IMR-90 (cell line): Measurements from ENCODE around the gene NQO2. TPM values are rescaled to one million over a fixed set of nuclear protein-coding genes. Genes with fewer than 3 reads are reported as not detected.
A peak's percentile ranks its signal among the peaks of the same experiment; 100 is the strongest.

ENCODE experiments used
- ATAC-seq: fragments of 200-7000 bp; cut with Tn5 transposase; 2 replicates; pipeline ENCODE4 v1.9.1; 2020; ENCODE audit warnings: low read depth, mild to moderate bottlenecking, moderate library complexity
- BruUV-seq: library from RNA; stranded (reverse); fragments of 400-500 nt; replicated peaks from 2 replicates; lab custom pipeline; 2021; lab: Mats Ljungman, UMichigan
- CTCF ChIA-PET: fragments of 300-600 bp; formaldehyde crosslinking; extraction: SDS; loops from one replicate; lab custom pipeline; 2021; ENCODE audit warnings: antibody characterized with exemption; lab: Yijun Ruan, JAX
- POLR2A ChIA-PET: fragments of 300-600 bp; sonication (Branson Sonifier 250); formaldehyde crosslinking; loops from one replicate; lab custom pipeline; 2022; ENCODE audit warnings: antibody characterized with exemption; ENCODE audit not compliant: unreplicated experiment; lab: Charles Lee
- DNase-seq: peaks from one replicate; pipeline ENCODE4 v3.0.0; 2013
- H2AFZ ChIP-seq: replicated peaks from 2 replicates; pipeline ENCODE3; 2013; ENCODE audit warnings: low read length, mild to moderate bottlenecking; ENCODE audit not compliant: poor library complexity
- H2AK5ac ChIP-seq: 2 replicates; pipeline ENCODE4 v1.6.1; 2013; ENCODE audit warnings: low read depth, low read length, inconsistent platforms
- H2AK9ac ChIP-seq: replicated peaks from 2 replicates; pipeline ENCODE3; 2013; ENCODE audit warnings: mild to moderate bottlenecking, low read depth, low read length, moderate library complexity; ENCODE audit not compliant: poor library complexity
- H2BK120ac ChIP-seq: 2 replicates; pipeline ENCODE4 v1.6.1; 2013; ENCODE audit warnings: low read depth, low read length, inconsistent platforms
- H2BK15ac ChIP-seq: 3 replicates; pipeline ENCODE4 v1.6.1; 2013; ENCODE audit warnings: low read depth, low read length, inconsistent platforms
- H2BK20ac ChIP-seq: 2 replicates; pipeline ENCODE4 v1.6.1; 2013; ENCODE audit warnings: low read depth, mild to moderate bottlenecking, inconsistent platforms, low read length, moderate library complexity
- H2BK5ac ChIP-seq: 2 replicates; pipeline ENCODE4 v1.6.1; 2013; ENCODE audit warnings: mild to moderate bottlenecking, low read depth, low read length, inconsistent platforms; ENCODE audit not compliant: poor library complexity, severe bottlenecking
- H3K14ac ChIP-seq: replicated peaks from 2 replicates; pipeline ENCODE4 v1.6.1; 2013; ENCODE audit warnings: low read depth, low read length, inconsistent platforms
- H3K18ac ChIP-seq: 2 replicates; pipeline ENCODE4 v1.6.1; 2013; ENCODE audit warnings: low read depth, low read length, control low read depth
- H3K23ac ChIP-seq: 2 replicates; pipeline ENCODE4 v1.6.1; 2013; ENCODE audit warnings: low read depth, low read length, inconsistent platforms
- H3K27ac ChIP-seq: 2 replicates; pipeline ENCODE4 v1.5.1; 2013; ENCODE audit warnings: mild to moderate bottlenecking, control low read depth, low read length; ENCODE audit not compliant: insufficient read depth
- H3K27me3 ChIP-seq: 2 replicates; pipeline ENCODE4 v1.6.1; 2013; ENCODE audit warnings: low read length; ENCODE audit not compliant: control insufficient read depth, insufficient read depth
- H3K36me3 ChIP-seq: 2 replicates; pipeline ENCODE4 v1.6.1; 2013; ENCODE audit warnings: low read length, mixed read lengths; ENCODE audit not compliant: control insufficient read depth, insufficient read depth
- H3K4ac ChIP-seq: 2 replicates; pipeline ENCODE4 v1.6.1; 2013; ENCODE audit warnings: low read depth, low read length, inconsistent platforms
- H3K4me1 ChIP-seq: 2 replicates; pipeline ENCODE4 v1.6.1; 2013; ENCODE audit warnings: low read length, mixed read lengths; ENCODE audit not compliant: control insufficient read depth, insufficient read depth
- H3K4me2 ChIP-seq: 2 replicates; pipeline ENCODE4 v1.6.1; 2013; ENCODE audit warnings: low read depth, mild to moderate bottlenecking, control low read depth, low read length, moderate library complexity
- H3K4me3 ChIP-seq: 2 replicates; pipeline ENCODE4 v1.5.1; 2013; ENCODE audit warnings: low read depth, mild to moderate bottlenecking, control low read depth, low read length, moderate library complexity; ENCODE audit not compliant: insufficient read depth
- H3K56ac ChIP-seq: 2 replicates; pipeline ENCODE4 v1.6.1; 2013; ENCODE audit warnings: low read length, inconsistent platforms; ENCODE audit not compliant: insufficient read depth; ENCODE audit errors: extremely low read depth
- H3K79me1 ChIP-seq, 2 experiments: 2 replicates each; pipeline ENCODE4 v1.6.1; 2013; ENCODE audit warnings: low read length in 2 of 2, inconsistent platforms in 1 of 2, low read depth in 1 of 2
- H3K9ac ChIP-seq: 2 replicates; pipeline ENCODE4 v1.6.1; 2013; ENCODE audit warnings: low read depth, low read length, control low read depth
- H3K9me1 ChIP-seq: 2 replicates; pipeline ENCODE4 v1.6.1; 2013; ENCODE audit warnings: low read length, inconsistent platforms; ENCODE audit not compliant: insufficient read depth
- H3K9me3 ChIP-seq: 2 replicates; pipeline ENCODE4 v1.6.1; 2013; ENCODE audit warnings: low read length; ENCODE audit not compliant: control insufficient read depth, insufficient read depth
- H4K20me1 ChIP-seq: 2 replicates; pipeline ENCODE4 v1.6.1; 2013; ENCODE audit warnings: low read length, inconsistent platforms; ENCODE audit not compliant: insufficient read depth
- H4K5ac ChIP-seq: 2 replicates; pipeline ENCODE4 v1.6.1; 2013; ENCODE audit warnings: mild to moderate bottlenecking, low read depth, low read length, control low read depth
- H4K8ac ChIP-seq, 2 experiments: 2 replicates each; pipeline ENCODE4 v1.6.1; 2013; ENCODE audit warnings: low read depth in 2 of 2, low read length in 2 of 2, control low read depth in 1 of 2, inconsistent platforms in 1 of 2
- H4K91ac ChIP-seq: 2 replicates; pipeline ENCODE4 v1.6.1; 2013; ENCODE audit warnings: low read depth, low read length, inconsistent platforms; ENCODE audit not compliant: insufficient read depth
- BHLHE40 ChIP-seq: fragments of 150-350 bp; IDR thresholded peaks from 2 replicates; pipeline ENCODE4 v1.6.1; 2016; ENCODE audit warnings: mild to moderate bottlenecking, low read depth, low read length
- CEBPB ChIP-seq: IDR thresholded peaks from 2 replicates; pipeline ENCODE4 v1.6.1; 2012; ENCODE audit warnings: low read depth, low read length, improper control_type of control experiment
- CHD1 ChIP-seq: IDR thresholded peaks from 2 replicates; pipeline ENCODE4 v1.6.1; 2012; ENCODE audit warnings: low read depth, low read length, improper control_type of control experiment
- FOS ChIP-seq: fragments of 150-350 bp; IDR thresholded peaks from 2 replicates; pipeline ENCODE4 v1.6.1; 2016; ENCODE audit warnings: low read depth, low read length
- MAFK ChIP-seq: IDR thresholded peaks from 2 replicates; pipeline ENCODE4 v1.6.1; 2012; ENCODE audit warnings: low read depth, low read length, improper control_type of control experiment
- MAZ ChIP-seq: IDR thresholded peaks from 2 replicates; pipeline ENCODE4 v1.6.1; 2012; ENCODE audit warnings: low read depth, mild to moderate bottlenecking, low read length, improper control_type of control experiment, moderate library complexity, borderline replicate concordance
- MXI1 ChIP-seq: IDR thresholded peaks from 2 replicates; pipeline ENCODE4 v1.6.1; 2012; ENCODE audit warnings: low read depth, mild to moderate bottlenecking, low read length, moderate library complexity, borderline replicate concordance
- NFE2L2 ChIP-seq: fragments of 150-350 bp; IDR thresholded peaks from 2 replicates; pipeline ENCODE4 v1.6.1; 2016; ENCODE audit warnings: low read depth, mild to moderate bottlenecking, low read length
- POLR2A ChIP-seq: IDR thresholded peaks from 2 replicates; pipeline ENCODE4 v1.6.1; 2012; ENCODE audit warnings: mild to moderate bottlenecking, low read depth, low read length
- RAD21 ChIP-seq: IDR thresholded peaks from 2 replicates; pipeline ENCODE4 v1.6.1; 2012; ENCODE audit warnings: low read length, improper control_type of control experiment
- RCOR1 ChIP-seq: IDR thresholded peaks from 2 replicates; pipeline ENCODE4 v1.6.1; 2012; ENCODE audit warnings: mild to moderate bottlenecking, low read length, improper control_type of control experiment; ENCODE audit not compliant: insufficient replicate concordance
- SMC3 ChIP-seq: fragments of 150-350 bp; IDR thresholded peaks from 2 replicates; pipeline ENCODE4 v1.6.1; 2016; ENCODE audit warnings: low read depth, mild to moderate bottlenecking, antibody characterized with exemption, low read length, moderate library complexity
- WGBS, 2 experiments: methylation state at CpG; one replicate each; pipeline versions ENCODE4 v1.1.5 to v1.1.7; 2013; ENCODE audit warnings: missing lambda C conversion rate in 2 of 2; ENCODE audit not compliant: insufficient read length in 1 of 2; ENCODE audit errors: extremely low coverage in 2 of 2; 5-methylcytosine and 5-hydroxymethylcytosine counted together
- dilution Hi-C: fragments of 300-500 bp; cut with HindIII; formaldehyde crosslinking; loops from one replicate; pipeline ENCODE4 v1.14.3; 2018; ENCODE audit warnings: low sequenced_read_pairs; ENCODE audit not compliant: unreplicated experiment
- in situ Hi-C: fragments of 300-500 bp; cut with MboI; formaldehyde crosslinking; loops from 3 replicates; pipeline ENCODE4 v1.14.3; 2019; ENCODE audit warnings: low sequenced_read_pairs, inconsistent platforms, mixed read lengths
- intact Hi-C: fragments of 100-400 bp; cut with micrococcal nuclease; formaldehyde crosslinking; loops from 2 replicates; pipeline ENCODE4 v1.10.0; 2022
- polyA plus RNA-seq, 3 experiments: library from polyadenylated mRNA; depleted of rRNA; stranded (reverse); fragments of >200 nt; gene quantifications; 2 replicates each; pipeline ENCODE4 v1.2.3, GENCODE V29; 2012; ENCODE audit warnings: low replicate concordance in 1 of 3
- total RNA-seq: library from RNA; depleted of rRNA; stranded (reverse); fragments of >200 nt; gene quantifications from 2 replicates; pipeline ENCODE4 v1.2.3, GENCODE V29; 2012
- TF ChIP-seq, protein P1 (sequence below): fragments of 150-350 bp; IDR thresholded peaks from 2 replicates; pipeline ENCODE4 v1.6.1; 2016; ENCODE audit warnings: low read depth, mild to moderate bottlenecking, low read length, moderate library complexity, borderline replicate concordance
- TF ChIP-seq, protein P2 (sequence below): fragments of 150-350 bp; IDR thresholded peaks from 2 replicates; pipeline ENCODE4 v1.6.1; 2017; ENCODE audit warnings: mild to moderate bottlenecking, antibody characterized with exemption, low read length, low read depth

Gene NQO2
- total and polyA plus RNA-seq, 2 of the 4 experiments (the other 2 are of a cell fraction), result 42.5 to 72.1 TPM

DNA sequence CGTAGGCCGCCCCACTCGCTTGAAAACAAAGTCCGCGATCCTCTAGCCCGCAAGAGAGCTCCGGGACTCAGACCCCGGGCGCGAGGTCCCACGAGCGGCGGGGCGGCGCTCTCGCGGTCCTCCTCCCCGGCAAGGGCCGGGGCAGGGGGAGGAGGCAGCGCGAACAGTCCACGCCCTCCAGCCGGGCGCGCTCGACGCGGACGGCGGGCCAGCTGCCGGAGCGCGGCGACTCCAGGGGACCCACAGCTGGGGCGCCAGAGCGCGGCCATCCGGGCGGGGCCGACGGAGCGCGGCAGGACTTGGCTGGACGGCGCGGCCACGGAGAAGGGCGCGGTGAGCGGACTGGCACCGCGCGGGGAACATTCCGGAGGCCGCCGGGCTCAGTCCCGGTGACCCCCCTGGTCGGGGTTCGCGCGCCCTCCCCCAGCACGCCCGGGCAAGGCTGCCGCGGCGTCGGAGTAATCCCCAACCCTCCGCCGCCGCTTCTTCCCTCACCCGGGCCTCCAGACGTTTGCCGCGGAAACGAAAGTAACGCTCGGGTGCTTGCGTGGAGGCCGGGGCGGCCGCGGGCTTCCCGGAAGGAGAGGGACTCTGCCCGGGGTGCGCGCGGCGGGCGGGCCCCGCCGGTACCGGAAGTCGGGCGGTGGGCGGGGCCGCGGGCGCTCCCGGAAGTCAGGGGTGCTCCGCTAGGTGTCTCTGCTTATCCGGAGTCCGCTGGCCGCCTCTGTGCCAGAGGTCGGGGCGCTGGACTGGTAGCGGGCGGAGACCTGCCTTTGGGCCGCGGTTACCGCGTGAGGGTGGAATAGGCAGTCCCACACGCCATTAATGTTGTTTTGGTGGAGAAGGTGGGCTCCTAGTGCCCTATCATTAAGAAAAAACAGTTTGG lies 68.9 kb downstream of the NQO2 start, which contains the start of gene RIPK1:
Gene RIPK1, plus strand, starts transcription at position 166 of the 886 bp plus-strand sequence. CDS start 8,330 bp downstream, outside the sequence.
- in situ Hi-C loops, result no loop called here
- peak within 1 kb of the TSS; percentile 82 for H3K9ac ChIP-seq
- dilution Hi-C loops, result no loop called here
- H3K4me2 ChIP-seq, result peak within 1 kb of the TSS; percentile 95
- H4K20me1 ChIP-seq, result peaks cover 23% of the 10 kb centered on the region
- peak within 1 kb of the TSS; percentile 68 to 77 for H4K8ac ChIP-seq
- H3K27me3 ChIP-seq, result no peaks in the 10 kb centered on the region
- H2BK120ac ChIP-seq, result peak within 1 kb of the TSS; percentile 57
- POLR2A ChIA-PET, result interaction anchor here (0.6 kb wide), 1 partner anchor 303 kb away, joined by 3 read pairs; the partner anchor contains the start of gene WRNIP1
- peak within 1 kb of the TSS; percentile 91 for H2BK5ac ChIP-seq
- H2BK15ac ChIP-seq, result no peak within 1 kb of the TSS
- H3K56ac ChIP-seq, result peak within 1 kb of the TSS; percentile 58
- peaks cover 13 to 60% of the 10 kb centered on the region in 2 experiments for H3K79me1 ChIP-seq
- peak within 1 kb of the TSS; percentile 80 for H2AK5ac ChIP-seq
- no peaks in the 10 kb centered on the region for H3K9me3 ChIP-seq
- H3K4ac ChIP-seq, result peak within 1 kb of the TSS; percentile 88
- peak within 1 kb of the TSS; percentile 64 for H4K91ac ChIP-seq
- BruUV-seq, result no TSS peak
- WGBS, 2 experiments, result 0% methylated on average over 34 of the region's 112 CpGs; no CpG with 5 or more reads in 1 of the 2 experiments
- H3K14ac ChIP-seq, result peak within 1 kb of the TSS; percentile 84
- no peak within 1 kb of the TSS for H2BK20ac ChIP-seq
- peaks cover 7% of the 10 kb centered on the region; the same call in 1 of the 2 replicates for H3K4me1 ChIP-seq
- peak within 1 kb of the TSS; percentile 84 for H3K23ac ChIP-seq
- CTCF ChIA-PET, result interaction anchor here (0.8 to 1.1 kb wide), 2 partner anchors 60 to 81 kb away, joined by 3 read pairs; no protein-coding TSS in a partner anchor
- peak within 1 kb of the TSS; percentile 27 for H3K18ac ChIP-seq
- peak within 1 kb of the TSS; percentile 98 for H2AFZ ChIP-seq
- peak within 1 kb of the TSS; percentile 95 for H3K27ac ChIP-seq
- peaks cover 8% of the 10 kb centered on the region for H3K9me1 ChIP-seq
- peak within 1 kb of the TSS; percentile 62 for H4K5ac ChIP-seq
- H2AK9ac ChIP-seq, result peak within 1 kb of the TSS; percentile 97
- ATAC-seq, result peak; percentile 80
- peak; percentile 84 for DNase-seq
- H3K4me3 ChIP-seq, result peak within 1 kb of the TSS; percentile 83
- H3K36me3 ChIP-seq, result peaks cover 3% of the 10 kb centered on the region; the same call in 1 of the 2 replicates
- intact Hi-C loops, result loop anchor here (5.0 kb wide), 1 partner anchor 189 kb away; the partner anchor contains the start of gene PSMG4
- TF ChIP-seq RAD21 (no peak), BHLHE40 (no peak), POLR2A (peak; percentile 92), RCOR1 (no peak), CEBPB (no peak), CHD1 (0 out of 2 replicates have a peak, but pooled peaks have one; percentile 12), NFE2L2 (no peak), MAFK (no peak), SMC3 (no peak), MXI1 (peak; percentile 59; the same call in 1 of the 2 replicates), MAZ (peak; percentile 79), FOS (no peak)
- TF ChIP-seq, protein P1, sequence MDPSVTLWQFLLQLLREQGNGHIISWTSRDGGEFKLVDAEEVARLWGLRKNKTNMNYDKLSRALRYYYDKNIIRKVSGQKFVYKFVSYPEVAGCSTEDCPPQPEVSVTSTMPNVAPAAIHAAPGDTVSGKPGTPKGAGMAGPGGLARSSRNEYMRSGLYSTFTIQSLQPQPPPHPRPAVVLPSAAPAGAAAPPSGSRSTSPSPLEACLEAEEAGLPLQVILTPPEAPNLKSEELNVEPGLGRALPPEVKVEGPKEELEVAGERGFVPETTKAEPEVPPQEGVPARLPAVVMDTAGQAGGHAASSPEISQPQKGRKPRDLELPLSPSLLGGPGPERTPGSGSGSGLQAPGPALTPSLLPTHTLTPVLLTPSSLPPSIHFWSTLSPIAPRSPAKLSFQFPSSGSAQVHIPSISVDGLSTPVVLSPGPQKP, result 0 out of 2 replicates have a peak, but pooled peaks have one; percentile 19
- TF ChIP-seq, protein P2, sequence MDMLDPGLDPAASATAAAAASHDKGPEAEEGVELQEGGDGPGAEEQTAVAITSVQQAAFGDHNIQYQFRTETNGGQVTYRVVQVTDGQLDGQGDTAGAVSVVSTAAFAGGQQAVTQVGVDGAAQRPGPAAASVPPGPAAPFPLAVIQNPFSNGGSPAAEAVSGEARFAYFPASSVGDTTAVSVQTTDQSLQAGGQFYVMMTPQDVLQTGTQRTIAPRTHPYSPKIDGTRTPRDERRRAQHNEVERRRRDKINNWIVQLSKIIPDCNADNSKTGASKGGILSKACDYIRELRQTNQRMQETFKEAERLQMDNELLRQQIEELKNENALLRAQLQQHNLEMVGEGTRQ, result peak; percentile 3; the same call in 1 of the 2 replicates
